Measurements from ENCODE around the gene RBMS3.

RBMS3 gene

DNA sequence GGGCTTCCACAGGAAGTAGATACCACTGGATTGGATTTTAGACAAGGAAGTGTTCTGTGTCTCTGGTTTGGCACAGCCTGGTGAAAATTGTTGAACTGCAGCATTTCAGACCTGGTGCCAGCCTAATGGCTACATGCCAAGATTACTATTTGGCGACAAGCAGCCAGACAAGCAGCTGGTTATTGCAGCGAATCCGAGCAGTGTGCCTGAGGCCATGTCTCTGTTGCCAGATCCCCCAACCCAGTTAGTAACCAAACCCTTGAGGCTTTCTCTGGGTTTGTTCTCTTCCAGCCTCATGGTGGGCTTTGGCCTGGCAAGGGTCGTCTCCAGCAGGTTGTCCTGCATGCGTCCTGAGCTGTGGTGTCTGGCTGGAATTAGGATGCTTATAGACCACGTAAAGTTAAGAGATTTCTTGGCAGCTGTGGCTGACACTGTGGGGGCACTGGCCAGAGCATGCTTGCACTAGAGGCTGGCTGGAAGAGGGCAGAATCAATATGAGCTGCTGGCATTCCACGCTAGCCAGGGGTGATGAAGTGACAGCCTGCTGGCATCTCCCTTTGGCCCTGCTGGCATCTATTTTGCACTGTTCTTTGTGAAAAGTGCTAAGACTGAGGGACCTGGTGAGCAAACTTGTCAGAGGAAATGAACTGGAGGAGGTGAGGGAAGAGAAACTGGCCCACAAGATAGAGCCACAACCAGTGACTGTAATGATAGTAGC, 172.6 kb downstream of the RBMS3 start:
- DNase-seq (ENCODE audit: low read depth), result peak; percentile 52
- TF ChIP-seq, protein P1, sequence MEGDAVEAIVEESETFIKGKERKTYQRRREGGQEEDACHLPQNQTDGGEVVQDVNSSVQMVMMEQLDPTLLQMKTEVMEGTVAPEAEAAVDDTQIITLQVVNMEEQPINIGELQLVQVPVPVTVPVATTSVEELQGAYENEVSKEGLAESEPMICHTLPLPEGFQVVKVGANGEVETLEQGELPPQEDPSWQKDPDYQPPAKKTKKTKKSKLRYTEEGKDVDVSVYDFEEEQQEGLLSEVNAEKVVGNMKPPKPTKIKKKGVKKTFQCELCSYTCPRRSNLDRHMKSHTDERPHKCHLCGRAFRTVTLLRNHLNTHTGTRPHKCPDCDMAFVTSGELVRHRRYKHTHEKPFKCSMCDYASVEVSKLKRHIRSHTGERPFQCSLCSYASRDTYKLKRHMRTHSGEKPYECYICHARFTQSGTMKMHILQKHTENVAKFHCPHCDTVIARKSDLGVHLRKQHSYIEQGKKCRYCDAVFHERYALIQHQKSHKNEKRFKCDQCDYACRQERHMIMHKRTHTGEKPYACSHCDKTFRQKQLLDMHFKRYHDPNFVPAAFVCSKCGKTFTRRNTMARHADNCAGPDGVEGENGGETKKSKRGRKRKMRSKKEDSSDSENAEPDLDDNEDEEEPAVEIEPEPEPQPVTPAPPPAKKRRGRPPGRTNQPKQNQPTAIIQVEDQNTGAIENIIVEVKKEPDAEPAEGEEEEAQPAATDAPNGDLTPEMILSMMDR (IDR thresholded peaks at IDR 0.05; ENCODE audit: control insufficient read depth, extremely low read depth, insufficient read depth), result no peak
- H3K4me3 ChIP-seq (ENCODE audit: low read depth, low read length), result no peak overlapping the region

DNA sequence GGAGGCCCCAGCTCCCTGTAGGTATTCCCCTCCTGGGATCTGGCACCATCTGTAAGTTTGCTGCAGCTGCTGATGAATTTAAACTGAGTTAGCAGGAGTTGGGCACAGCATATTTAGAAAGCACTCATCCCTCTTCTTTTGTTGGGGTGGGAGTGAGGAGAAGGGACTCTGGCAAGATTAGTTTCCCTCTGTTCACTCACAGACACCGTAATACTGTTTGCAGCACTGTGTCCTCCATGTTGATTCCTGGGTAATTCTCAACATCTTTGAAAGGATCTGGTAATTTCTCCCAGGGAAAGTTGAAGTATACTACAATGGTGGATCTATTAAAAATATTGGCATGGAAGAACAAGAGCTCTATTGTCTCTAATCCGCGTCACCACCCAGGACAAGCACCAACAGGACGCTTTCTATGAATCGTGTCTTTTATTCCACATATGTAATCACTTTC, 173.3 kb downstream of the RBMS3 start:
- no peak for DNase-seq (ENCODE audit: low read depth)
- H3K4me3 ChIP-seq (ENCODE audit: low read depth, low read length), result no peak overlapping the region
- TF ChIP-seq, protein P1 (IDR thresholded peaks at IDR 0.05; ENCODE audit: control insufficient read depth, extremely low read depth, insufficient read depth), result no peak

DNA sequence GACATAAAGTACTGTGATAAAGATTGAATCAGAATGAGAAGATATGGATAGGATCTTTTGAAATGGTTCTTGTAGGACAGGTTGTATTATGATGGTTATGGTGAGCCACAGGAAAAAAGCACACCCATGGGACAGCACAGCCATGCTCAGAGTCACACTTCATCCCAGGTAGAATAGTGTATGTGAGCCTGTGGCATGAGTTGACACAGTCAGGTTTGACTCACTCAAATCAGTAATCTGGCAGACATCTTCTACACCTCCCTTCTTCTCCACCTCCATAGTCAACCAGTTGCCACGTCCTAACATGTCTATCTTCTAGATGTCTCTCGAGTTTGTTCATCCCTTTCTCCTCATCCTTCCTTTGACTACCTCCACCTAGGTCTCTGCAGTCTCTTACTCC, 176.0 kb downstream of the RBMS3 start:
- TF ChIP-seq, protein P1 (IDR thresholded peaks at IDR 0.05; ENCODE audit: control insufficient read depth, extremely low read depth, insufficient read depth), result no peak
- no peak for DNase-seq (ENCODE audit: low read depth)
- no peak overlapping the region for H3K4me3 ChIP-seq (ENCODE audit: low read depth, low read length)

DNA sequence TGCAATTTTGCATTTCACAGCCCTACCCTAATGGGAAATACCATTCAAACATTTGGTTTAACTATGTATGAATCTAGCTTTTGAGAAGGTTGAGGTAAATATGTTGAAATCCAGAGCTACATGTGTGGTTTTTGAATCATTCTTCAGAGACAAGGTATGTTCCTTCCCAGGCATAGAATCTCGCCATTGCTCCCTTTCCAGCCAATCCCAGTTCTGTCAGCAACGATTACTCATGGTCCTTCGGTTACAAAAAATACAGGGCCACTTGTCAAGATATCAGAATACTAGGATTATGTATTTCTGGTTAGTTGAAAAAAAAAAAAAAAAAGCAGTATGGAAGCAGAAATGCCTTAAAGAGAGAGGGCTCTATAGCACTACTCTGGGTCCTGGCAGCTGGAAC, 182.4 kb downstream of the RBMS3 start:
- DNase-seq (ENCODE audit: low read depth), result no peak
- H3K4me3 ChIP-seq (ENCODE audit: low read depth, low read length), result no peak overlapping the region
- TF ChIP-seq, protein P1 (IDR thresholded peaks at IDR 0.05; ENCODE audit: control insufficient read depth, extremely low read depth, insufficient read depth), result no peak

DNA sequence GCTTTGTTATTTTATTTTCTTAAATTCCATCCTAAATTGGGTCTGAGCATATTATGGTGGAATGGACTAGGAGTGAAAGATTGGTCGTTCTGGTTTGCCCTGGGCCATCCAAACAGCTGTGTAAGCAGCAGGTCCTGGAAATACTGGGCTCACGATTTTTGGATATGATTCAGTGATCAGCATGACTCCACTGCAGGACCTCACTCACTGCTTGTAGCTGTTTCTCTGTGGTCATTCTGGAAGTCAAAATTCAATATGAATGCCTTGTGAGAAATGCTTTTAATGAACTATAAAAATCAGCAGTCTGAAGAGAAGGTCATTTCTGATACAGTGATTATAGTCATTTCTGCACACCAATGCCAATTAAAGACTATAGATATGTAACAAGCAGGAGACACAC, 185.0 kb downstream of the RBMS3 start:
- H3K4me3 ChIP-seq (ENCODE audit: low read depth, low read length), result no peak overlapping the region
- TF ChIP-seq, protein P1 (IDR thresholded peaks at IDR 0.05; ENCODE audit: control insufficient read depth, extremely low read depth, insufficient read depth), result no peak
- no peak for DNase-seq (ENCODE audit: low read depth)

DNA sequence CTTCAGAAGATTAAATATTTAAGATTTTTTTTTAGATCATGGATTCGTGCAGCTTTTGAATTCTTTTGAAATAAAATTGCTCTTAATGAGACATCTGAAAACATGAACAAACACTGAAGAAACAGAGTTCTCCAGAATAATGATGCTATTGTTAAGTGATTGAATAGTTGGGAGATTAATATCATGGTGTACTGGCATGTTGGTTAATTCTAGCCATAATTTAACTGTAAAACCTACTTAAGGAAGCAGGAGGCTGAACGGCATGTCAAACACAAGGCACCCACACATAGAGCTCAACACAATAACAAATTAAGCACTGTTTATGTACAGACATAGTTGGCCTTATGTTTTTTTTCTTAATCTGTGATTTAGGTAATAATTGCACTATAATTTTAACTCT, 185.6 kb downstream of the RBMS3 start:
- H3K4me3 ChIP-seq (ENCODE audit: low read depth, low read length), result no peak overlapping the region

More for the DNA sequence above, 185.6 kb downstream of the RBMS3 start:
- no peak for DNase-seq (ENCODE audit: low read depth)
- TF ChIP-seq, protein P1 (IDR thresholded peaks at IDR 0.05; ENCODE audit: control insufficient read depth, extremely low read depth, insufficient read depth), result no peak

All from LNCaP clone FGC (cell line).